HL-60 (cell line): ENCODE results near the gene PLA2G4D.

Source experiments
- DNase-seq, 2 experiments: peaks; one replicate each; pipeline ENCODE4 v3.0.0-alpha.2; 2010 to 2020; ENCODE audit warnings: low read depth in 1 of 2, low spot score in 1 of 2
- H3K27ac ChIP-seq: fragments of 250-450 bp; sonication (Bioruptor Pico); replicated peaks from 2 replicates; pipeline ENCODE4 v1.5.1; 2020; ENCODE audit warnings: mild to moderate bottlenecking, moderate library complexity
- H3K27me3 ChIP-seq: fragments of 250-450 bp; sonication (Bioruptor Pico); 2 replicates; pipeline ENCODE4 v1.5.1; 2021; ENCODE audit warnings: mild to moderate bottlenecking, moderate library complexity; ENCODE audit not compliant: insufficient read depth, poor library complexity, severe bottlenecking
- H3K4me3 ChIP-seq: replicated peaks from 2 replicates; pipeline ENCODE4 v1.5.1; 2011; ENCODE audit warnings: mild to moderate bottlenecking, control low read depth, low read length; ENCODE audit not compliant: insufficient read depth
- CTCF ChIP-seq: IDR thresholded peaks from one replicate; pipeline ENCODE4 v1.5.1; 2011; ENCODE audit warnings: low read length, control low read depth, inconsistent platforms; ENCODE audit not compliant: insufficient read depth
- GABPA ChIP-seq: IDR thresholded peaks from 2 replicates; pipeline ENCODE4 v1.6.1; 2012; ENCODE audit warnings: low read depth
- POLR2AphosphoS5 ChIP-seq: IDR thresholded peaks from 2 replicates; pipeline ENCODE4 v1.6.1; 2012; ENCODE audit warnings: low read depth
- REST ChIP-seq: IDR thresholded peaks from 2 replicates; pipeline ENCODE4 v1.6.1; 2012; ENCODE audit warnings: low read depth; ENCODE audit not compliant: insufficient replicate concordance
- SPI1 ChIP-seq: IDR thresholded peaks from 2 replicates; pipeline ENCODE4 v1.6.1; 2012; ENCODE audit warnings: low read depth, mild to moderate bottlenecking, borderline replicate concordance

The PLA2G4D gene

DNA sequence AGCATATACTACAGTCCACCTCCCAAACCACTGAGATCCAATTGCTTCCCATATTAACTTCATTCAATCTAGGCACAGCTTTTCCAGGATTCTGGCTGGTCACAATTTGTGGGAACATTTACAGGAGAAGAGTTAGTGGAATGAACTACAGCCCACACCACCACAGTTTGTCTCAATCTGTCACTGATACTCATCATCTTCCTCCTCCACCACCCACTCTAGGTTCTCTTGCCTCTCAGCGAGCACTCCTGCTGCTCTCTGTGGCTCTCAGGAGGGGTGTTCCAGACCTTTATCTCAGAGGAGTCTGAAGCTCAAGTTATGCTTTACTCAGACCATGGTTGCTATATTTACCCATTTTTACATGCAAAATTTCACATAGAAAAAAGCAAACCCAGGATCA lies 25.9 kb upstream of the PLA2G4D start:
- Histone ChIP-seq H3K27ac (peak overlapping the region; percentile 87), H3K4me3 (no peak overlapping the region), H3K27me3 (no peaks in the 10 kb centered on the region)
- no peak for DNase-seq
- no peak for TF ChIP-seq CTCF
- TF ChIP-seq POLR2AphosphoS5 = no peak
- no peak for TF ChIP-seq GABPA
- TF ChIP-seq REST = no peak

GRCh38 chr15:42119446-42119760 lies 25.0 kb upstream of the PLA2G4D start:
- Histone ChIP-seq H3K27ac (peak overlapping the region; percentile 87), H3K4me3 (no peak overlapping the region), H3K27me3 (no peaks in the 10 kb centered on the region)
- TF ChIP-seq POLR2AphosphoS5 (no peak), REST (no peak)
- no peak for DNase-seq

DNA sequence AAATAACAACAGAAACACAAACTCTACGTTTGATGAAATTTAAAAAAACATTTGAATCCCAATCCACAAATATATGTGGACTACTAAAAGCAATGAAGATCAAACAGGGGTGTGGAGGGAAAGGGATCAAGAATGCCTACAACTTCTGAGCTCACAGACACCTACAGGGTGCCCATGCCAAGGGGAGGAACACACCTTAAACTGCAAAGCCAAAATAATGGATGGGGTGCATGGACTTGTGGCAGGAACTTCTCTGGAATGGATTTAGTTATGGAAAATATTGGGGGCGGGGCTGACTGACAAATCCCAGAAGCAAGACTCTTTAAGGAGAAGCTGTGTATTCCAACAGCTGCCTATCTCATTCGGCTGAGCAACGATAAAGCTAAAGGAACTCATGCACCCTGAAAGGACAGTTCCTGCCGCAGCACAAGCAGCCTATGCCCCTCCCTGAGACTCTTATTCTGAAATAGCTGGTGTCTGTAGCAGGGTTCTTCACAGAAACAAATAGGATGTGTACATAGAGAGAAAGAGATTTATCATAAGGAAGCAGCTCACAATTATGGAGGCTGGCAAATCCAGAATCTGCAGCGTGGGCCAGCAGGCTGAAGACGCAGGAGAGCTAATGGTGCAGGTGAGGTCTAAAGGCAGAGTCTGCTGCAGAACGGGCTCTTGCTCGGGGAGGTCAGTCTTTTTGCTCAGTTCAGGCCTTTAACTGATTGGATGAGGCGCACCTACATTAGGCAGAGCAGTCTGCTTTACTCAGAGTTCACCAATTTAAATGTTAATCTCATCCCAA lies 24.5 kb upstream of the PLA2G4D start:
- H3K27me3 ChIP-seq = no peaks in the 10 kb centered on the region
- peak overlapping the region; percentile 87; the same call in 1 of the 2 replicates for H3K27ac ChIP-seq
- TF ChIP-seq CTCF (no peak), SPI1 (no peak), POLR2AphosphoS5 (no peak), GABPA (no peak), REST (no peak)
- peak; percentile 41 to 68 for DNase-seq
- no peak overlapping the region for H3K4me3 ChIP-seq
